GM19397 (cell line): ENCODE results near the gene SCARB1.

Source experiments
- ATAC-seq: cut with Tn5 transposase; IDR thresholded peaks from one replicate; pipeline ENCODE4 v1.9.1; 2021; ENCODE audit warnings: mild to moderate bottlenecking, moderate library complexity; ENCODE audit not compliant: unreplicated experiment

The SCARB1 gene

GRCh38 chr12:124750149-124750656, 113.5 kb downstream of the SCARB1 start:
- no peak for ATAC-seq

GRCh38 chr12:124749725-124750124, 113.9 kb downstream of the SCARB1 start:
- no peak for ATAC-seq

- ATAC-seq: no peak
Observed at GRCh38 chr12:124747426-124748161, 116.1 kb downstream of the SCARB1 start.

GRCh38 chr12:124746649-124747425, 116.8 kb downstream of the SCARB1 start:
- no peak for ATAC-seq

- ATAC-seq: no peak
Observed at GRCh38 chr12:124745891-124746570, 117.6 kb downstream of the SCARB1 start.

GRCh38 chr12:124745465-124745890, 118.2 kb downstream of the SCARB1 start:
- no peak for ATAC-seq

GRCh38 chr12:124744659-124745464, 118.8 kb downstream of the SCARB1 start:
- no peak for ATAC-seq

GRCh38 chr12:124744273-124744640, 119.4 kb downstream of the SCARB1 start:
- no peak for ATAC-seq

- ATAC-seq: no peak
Observed at GRCh38 chr12:124743479-124744272, 120.0 kb downstream of the SCARB1 start.

- no peak for ATAC-seq
Observed at GRCh38 chr12:124742678-124743077, 121.0 kb downstream of the SCARB1 start.

- ATAC-seq: no peak
Observed at GRCh38 chr12:124742111-124742510, 121.6 kb downstream of the SCARB1 start.

GRCh38 chr12:124741211-124741610, 122.5 kb downstream of the SCARB1 start:
- no peak for ATAC-seq

GRCh38 chr12:124740691-124741137, 123.0 kb downstream of the SCARB1 start:
- ATAC-seq: no peak

- no peak for ATAC-seq
Observed at GRCh38 chr12:124739953-124740561, 123.6 kb downstream of the SCARB1 start.

GRCh38 chr12:124738636-124739467, 124.8 kb downstream of the SCARB1 start:
- no peak for ATAC-seq

GRCh38 chr12:124737772-124738635, 125.7 kb downstream of the SCARB1 start:
- ATAC-seq: no peak

- ATAC-seq: no peak
Observed at GRCh38 chr12:124737040-124737419, 126.6 kb downstream of the SCARB1 start.
